Vagina (tissue), 2 donors: ENCODE data around the gene RNF8.

Experiments
- POLR2AphosphoS5 ChIP-seq, 2 donors: sonication (generic); formaldehyde crosslinking; IDR thresholded peaks; one replicate each; pipeline ENCODE4 v1.9.0; 2017; ENCODE audit warnings: antibody characterized with exemption in 2 of 2, mild to moderate bottlenecking in 2 of 2, low read depth in 1 of 2; ENCODE audit not compliant: insufficient read depth in 1 of 2
- TF ChIP-seq, protein P1 (sequence below), 3 experiments: fragments of 450-650 bp in 2 of 3; fragments of 200-600 bp in 1 of 3; sonication (generic) in 1 of 3; IDR thresholded peaks; one replicate each; pipeline ENCODE4 v1.5.1; 2017 to 2019; ENCODE audit warnings: antibody characterized with exemption in 3 of 3, mild to moderate bottlenecking in 2 of 3, moderate library complexity in 2 of 3

DNA sequence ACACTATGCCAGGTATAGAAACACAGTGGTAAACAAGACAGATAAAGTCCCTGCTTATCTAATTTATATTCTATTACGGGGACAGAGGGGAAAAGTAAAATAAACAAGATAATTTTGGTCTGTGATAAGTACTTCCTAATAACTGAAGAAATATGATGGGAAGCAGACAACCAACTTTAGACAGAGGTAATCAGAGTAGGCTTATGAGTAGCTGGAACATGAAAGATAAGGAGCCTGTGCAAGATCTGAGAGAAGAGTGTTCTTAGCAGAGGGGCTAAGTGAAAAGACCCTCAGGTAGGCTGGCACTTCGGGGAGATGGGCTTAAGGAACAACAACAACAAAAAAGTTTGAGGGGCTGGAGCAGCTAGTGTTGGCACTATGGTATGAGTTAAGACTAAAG, 4.1 kb downstream of the RNF8 start:
- TF ChIP-seq, protein P1, sequence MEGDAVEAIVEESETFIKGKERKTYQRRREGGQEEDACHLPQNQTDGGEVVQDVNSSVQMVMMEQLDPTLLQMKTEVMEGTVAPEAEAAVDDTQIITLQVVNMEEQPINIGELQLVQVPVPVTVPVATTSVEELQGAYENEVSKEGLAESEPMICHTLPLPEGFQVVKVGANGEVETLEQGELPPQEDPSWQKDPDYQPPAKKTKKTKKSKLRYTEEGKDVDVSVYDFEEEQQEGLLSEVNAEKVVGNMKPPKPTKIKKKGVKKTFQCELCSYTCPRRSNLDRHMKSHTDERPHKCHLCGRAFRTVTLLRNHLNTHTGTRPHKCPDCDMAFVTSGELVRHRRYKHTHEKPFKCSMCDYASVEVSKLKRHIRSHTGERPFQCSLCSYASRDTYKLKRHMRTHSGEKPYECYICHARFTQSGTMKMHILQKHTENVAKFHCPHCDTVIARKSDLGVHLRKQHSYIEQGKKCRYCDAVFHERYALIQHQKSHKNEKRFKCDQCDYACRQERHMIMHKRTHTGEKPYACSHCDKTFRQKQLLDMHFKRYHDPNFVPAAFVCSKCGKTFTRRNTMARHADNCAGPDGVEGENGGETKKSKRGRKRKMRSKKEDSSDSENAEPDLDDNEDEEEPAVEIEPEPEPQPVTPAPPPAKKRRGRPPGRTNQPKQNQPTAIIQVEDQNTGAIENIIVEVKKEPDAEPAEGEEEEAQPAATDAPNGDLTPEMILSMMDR (IDR thresholded peaks at IDR 0.05): no peak
- TF ChIP-seq POLR2AphosphoS5 (IDR thresholded peaks at IDR 0.05; ENCODE audit: insufficient read depth in 1 of 2, low read depth in 1 of 2): no peak
